HepG2 (cell line): ENCODE data around the gene TYW1B. TPM values are rescaled to one million over a fixed set of nuclear protein-coding genes. Genes with fewer than 3 reads are reported as not detected.
A peak's percentile ranks its signal among the peaks of the same experiment; 100 is the strongest.
"Not testable (repeated sequence)": the region's sequence is repeated elsewhere in the genome, so short reads cannot be mapped to it uniquely, and the experiment has no call there.

Experiments
- ATAC-seq: fragments of 200-7000 bp; cut with Tn5 transposase; 3 replicates; pipeline ENCODE4 v1.9.1; 2020; ENCODE audit warnings: mild to moderate bottlenecking, moderate library complexity
- BruUV-seq: library from RNA; stranded (reverse); fragments of 400-500 nt; replicated peaks from 2 replicates; lab custom pipeline; 2021; lab: Mats Ljungman, UMichigan
- CTCF ChIA-PET: fragments of 300-600 bp; formaldehyde crosslinking; extraction: SDS; loops from one replicate; lab custom pipeline; 2021; ENCODE audit warnings: low total read pairs, inconsistent platforms, low intra/inter-chr PET ratio; lab: Yijun Ruan, JAX
- POLR2A ChIA-PET: fragments of 350-600 bp; sonication (Branson Sonifier 250); formaldehyde crosslinking; loops from one replicate; lab custom pipeline; 2020; ENCODE audit warnings: antibody characterized with exemption, inconsistent platforms; lab: Yijun Ruan, JAX
- DNase-seq: peaks from one replicate; pipeline ENCODE4 v3.0.0-alpha.2; 2015; ENCODE audit warnings: low spot score
- FAIRE-seq: peaks from 3 replicates; lab custom pipeline; 2011; peaks lifted over from hg19 to GRCh38; lab: Jason Lieb, UNC
- H2AFZ ChIP-seq: one replicate; pipeline ENCODE4 v1.6.1; 2011; ENCODE audit warnings: low read length, inconsistent platforms
- H3K27ac ChIP-seq: fragments of 300-600 bp; 3 replicates; pipeline ENCODE4 v1.8.0; 2011; ENCODE audit warnings: mixed run types, mild to moderate bottlenecking, mixed read lengths, low read length, inconsistent platforms; ENCODE audit not compliant: insufficient read depth; ENCODE audit errors: extremely low read length
- H3K27me3 ChIP-seq, 2 experiments: fragments of 200-600 bp in 1 of 2; 2 replicates in 1 of 2; 3 replicates in 1 of 2; pipeline versions ENCODE4 v1.6.0 to v1.8.0; 2011; ENCODE audit warnings: low read length in 2 of 2, mild to moderate bottlenecking in 2 of 2, moderate library complexity in 2 of 2, inconsistent platforms in 1 of 2; ENCODE audit not compliant: insufficient read depth in 2 of 2, control insufficient read depth in 1 of 2
- H3K36me3 ChIP-seq, 2 experiments: fragments of 200-600 bp in 1 of 2; replicated peaks in 1 of 2; 2 replicates in 1 of 2; 3 replicates in 1 of 2; pipeline versions ENCODE4 v1.5.1 to v1.8.0; 2011; ENCODE audit warnings: low read length in 2 of 2, inconsistent platforms in 1 of 2; ENCODE audit not compliant: insufficient read depth in 2 of 2, control insufficient read depth in 1 of 2
- H3K4me1 ChIP-seq: 2 replicates; pipeline ENCODE4 v1.5.1; 2012; ENCODE audit warnings: low read length, inconsistent platforms; ENCODE audit not compliant: insufficient read depth
- H3K4me2 ChIP-seq: 2 replicates; pipeline ENCODE4 v1.6.0; 2011; ENCODE audit warnings: low read depth, low read length, inconsistent platforms
- H3K4me3 ChIP-seq, 3 experiments: fragments of 200-600 bp in 1 of 3; sonication (generic), shearing (Covaris generic) in 1 of 3; replicated peaks in 1 of 3; 2 replicates each; pipeline ENCODE4 v1.5.1; 2011 to 2016; ENCODE audit warnings: low read length in 3 of 3, inconsistent platforms in 2 of 3, low read depth in 2 of 3, mild to moderate bottlenecking in 2 of 3, control low read depth in 1 of 3, mixed read lengths in 1 of 3; ENCODE audit not compliant: insufficient read depth in 1 of 3
- H3K79me2 ChIP-seq: one replicate; pipeline ENCODE4 v1.6.1; 2011; ENCODE audit warnings: low read length, inconsistent platforms; ENCODE audit not compliant: insufficient read depth
- H3K9ac ChIP-seq: 2 replicates; pipeline ENCODE4 v1.6.0; 2011; ENCODE audit warnings: mild to moderate bottlenecking, low read depth, low read length, inconsistent platforms; ENCODE audit not compliant: insufficient read depth
- H3K9me3 ChIP-seq: 2 replicates; pipeline ENCODE4 v1.5.1; 2012; ENCODE audit warnings: mild to moderate bottlenecking, low read length
- H4K20me1 ChIP-seq: 2 replicates; pipeline ENCODE4 v1.6.0; 2011; ENCODE audit warnings: inconsistent platforms, mild to moderate bottlenecking, low read length, moderate library complexity; ENCODE audit not compliant: insufficient read depth
- CEBPG ChIP-seq: IDR thresholded peaks from 2 replicates; pipeline ENCODE4 v1.6.1; 2016
- DMAP1 ChIP-seq: IDR thresholded peaks from 2 replicates; pipeline ENCODE4 v1.6.1; 2016
- HNRNPLL ChIP-seq: fragments of 200-400 bp; formaldehyde crosslinking; IDR thresholded peaks from 2 replicates; pipeline ENCODE4 v1.6.1; 2017; ENCODE audit warnings: mild to moderate bottlenecking, low read depth, low read length; ENCODE audit not compliant: poor library complexity, severe bottlenecking
- KLF15 ChIP-seq: sonication (generic); formaldehyde crosslinking; IDR thresholded peaks from 2 replicates; pipeline ENCODE4 v1.8.1; 2023; ENCODE audit warnings: borderline replicate concordance, mild to moderate bottlenecking, inconsistent platforms, missing genetic modification reagents, mixed read lengths
- NONO ChIP-seq, 2 experiments: fragments of 450-650 bp in 1 of 2; sonication (generic) in 1 of 2; formaldehyde crosslinking in 1 of 2; IDR thresholded peaks in 1 of 2; conservative IDR thresholded peaks in 1 of 2; 2 replicates each; pipeline versions ENCODE4 v1.6.1 to v1.8.0; 2017 to 2022; ENCODE audit warnings: mild to moderate bottlenecking in 1 of 2, missing genetic modification reagents in 1 of 2, moderate library complexity in 1 of 2
- PHF8 ChIP-seq: sonication (generic); formaldehyde crosslinking; IDR thresholded peaks from 2 replicates; pipeline ENCODE4 v1.5.0; 2020; ENCODE audit warnings: missing genetic modification reagents
- POGK ChIP-seq: sonication (generic); formaldehyde crosslinking; conservative IDR thresholded peaks from 2 replicates; pipeline ENCODE4 v1.8.0; 2022; ENCODE audit warnings: mild to moderate bottlenecking, moderate library complexity, missing genetic modification reagents
- SMYD3 ChIP-seq: sonication (generic); formaldehyde crosslinking; IDR thresholded peaks from 2 replicates; pipeline ENCODE4 v1.8.1; 2023; ENCODE audit warnings: mild to moderate bottlenecking, missing genetic modification reagents
- ZBED4 ChIP-seq: sonication (generic); formaldehyde crosslinking; IDR thresholded peaks from 2 replicates; pipeline ENCODE4 v1.4.0; 2020; ENCODE audit warnings: missing genetic modification reagents, borderline replicate concordance
- ZNF614 ChIP-seq: IDR thresholded peaks from 2 replicates; pipeline ENCODE4 v1.6.1; 2018; ENCODE audit warnings: missing biosample characterization, missing genetic modification reagents, inconsistent platforms, borderline replicate concordance
- ZNF687 ChIP-seq: sonication (generic); formaldehyde crosslinking; IDR thresholded peaks from 2 replicates; pipeline ENCODE4 v1.5.1; 2020; ENCODE audit warnings: mild to moderate bottlenecking, missing genetic modification reagents, moderate library complexity
- WGBS: methylation state at CpG from one replicate; pipeline ENCODE4 v1.1.6; 2017; ENCODE audit warnings: low lambda C conversion rate; 5-methylcytosine and 5-hydroxymethylcytosine counted together
- in situ Hi-C: cut with HindIII; loops from 2 replicates; pipeline ENCODE4 v1.10.0; 2017; ENCODE audit warnings: low pct_unique_long_range_greater_than_20kb; ENCODE audit not compliant: extremely low pct_ligation_motif_present
- intact Hi-C: fragments of 100-400 bp; cut with micrococcal nuclease; formaldehyde crosslinking; loops from one replicate; pipeline ENCODE4 v1.10.0; 2022; ENCODE audit not compliant: unreplicated experiment
- polyA plus RNA-seq, 8 experiments: library from polyadenylated mRNA; depleted of rRNA in 3 of 8; stranded (reverse) in 7 of 8; unstranded in 1 of 8; fragments of >200 nt; fragmentation: Illumina TruSeq in 4 of 8; extraction: Trizol in 4 of 8; gene quantifications; 2 replicates each; pipeline versions ENCODE4 v1.2.1 to v1.2.3, GENCODE V29; 2011 to 2016; ENCODE audit warnings: low read depth in 4 of 8, missing spikeins in 1 of 8, mixed read lengths in 1 of 8; ENCODE audit not compliant: insufficient read depth in 1 of 8
- total RNA-seq, 5 experiments: library from RNA; depleted of rRNA; stranded (reverse); fragments of >200 nt; fragmentation: Illumina TruSeq; extraction: Trizol; gene quantifications; 2 replicates each; pipeline ENCODE4 v1.2.3, GENCODE V29; 2016; ENCODE audit warnings: low read depth in 1 of 5

Gene TYW1B
- total and polyA plus RNA-seq, 2 of the 13 experiments (the other 11 are each of a cell fraction or from before 2014, with no cell fraction given): 2.0 to 5.5 TPM

GRCh38 chr7:72829687-72830354 lies 1.8 kb upstream of the TYW1B start:
- Histone ChIP-seq H3K27ac (peak overlapping the region; percentile 83), H3K4me2 (peak overlapping the region; percentile 64), H3K9ac (peak overlapping the region; percentile 84), H3K36me3 (peaks cover 1 to 18% of the 10 kb centered on the region in 2 experiments; a peak in 3 of 5 replicates), H3K4me1 (peaks cover 12% of the 10 kb centered on the region), H3K4me3 (peak overlapping the region; percentile 71 to 78 (median 72)), H3K79me2 (peaks cover 17% of the 10 kb centered on the region)
- peak; percentile 74 for ATAC-seq
- H3K27me3 ChIP-seq; H4K20me1 ChIP-seq; in situ Hi-C loops; CTCF ChIA-PET; H2AFZ ChIP-seq; H3K9me3 ChIP-seq; TF ChIP-seq NONO (IDR thresholded peaks at IDR 0.05): not testable (repeated sequence)
- peak; percentile 80 for DNase-seq
- intact Hi-C loops: loop anchor here (2.0 kb wide), 1 partner anchor 85 kb away; no protein-coding TSS in a partner anchor
- POLR2A ChIA-PET: interaction anchor here (1.6 to 1.9 kb wide), 2 partner anchors 29 to 50 kb away, joined by 5 to 13 read pairs; no protein-coding TSS in a partner anchor
- TSS peak; percentile 87 for BruUV-seq
- peak; percentile 54 for FAIRE-seq
- 0% methylated on average over 4 of the region's 29 CpGs for WGBS
- peak; percentile 45 for TF ChIP-seq HNRNPLL
- TF ChIP-seq SMYD3 (CRISPR knock-in tag): peak; percentile 51; the same call in 1 of the 2 replicates
- 0 out of 2 replicates have a peak, but pooled peaks have one; percentile 4 for TF ChIP-seq CEBPG
- peak; percentile 11; the same call in 1 of the 2 replicates for TF ChIP-seq NONO (CRISPR knock-in tag; conservative IDR thresholded peaks at IDR 0.05)
- peak; percentile 36; the same call in 1 of the 2 replicates for TF ChIP-seq ZBED4 (CRISPR knock-in tag)
- peak; percentile 31 for TF ChIP-seq PHF8 (CRISPR knock-in tag)
- TF ChIP-seq ZNF687 (CRISPR knock-in tag): peak; percentile 91
- 0 out of 2 replicates have a peak, but pooled peaks have one; percentile 20 for TF ChIP-seq ZNF614
- TF ChIP-seq POGK: 0 out of 2 replicates have a peak, but pooled peaks have one; percentile 38
- TF ChIP-seq KLF15: 0 out of 2 replicates have a peak, but pooled peaks have one; percentile 7
- TF ChIP-seq DMAP1 (CRISPR knock-in tag): peak; percentile 45; the same call in 1 of the 2 replicates
